HL-60 (cell line): ENCODE data around the gene GNAQ.

Experiments used
- DNase-seq, 2 experiments: peaks; one replicate each; pipeline ENCODE4 v3.0.0-alpha.2; 2010 to 2020; ENCODE audit warnings: low read depth in 1 of 2, low spot score in 1 of 2
- H3K27ac ChIP-seq: fragments of 250-450 bp; sonication (Bioruptor Pico); replicated peaks from 2 replicates; pipeline ENCODE4 v1.5.1; 2020; ENCODE audit warnings: mild to moderate bottlenecking, moderate library complexity
- H3K27me3 ChIP-seq: fragments of 250-450 bp; sonication (Bioruptor Pico); 2 replicates; pipeline ENCODE4 v1.5.1; 2021; ENCODE audit warnings: mild to moderate bottlenecking, moderate library complexity; ENCODE audit not compliant: insufficient read depth, poor library complexity, severe bottlenecking
- H3K4me3 ChIP-seq: replicated peaks from 2 replicates; pipeline ENCODE4 v1.5.1; 2011; ENCODE audit warnings: mild to moderate bottlenecking, control low read depth, low read length; ENCODE audit not compliant: insufficient read depth
- GABPA ChIP-seq: IDR thresholded peaks from 2 replicates; pipeline ENCODE4 v1.6.1; 2012; ENCODE audit warnings: low read depth
- POLR2AphosphoS5 ChIP-seq: IDR thresholded peaks from 2 replicates; pipeline ENCODE4 v1.6.1; 2012; ENCODE audit warnings: low read depth
- SPI1 ChIP-seq: IDR thresholded peaks from 2 replicates; pipeline ENCODE4 v1.6.1; 2012; ENCODE audit warnings: low read depth, mild to moderate bottlenecking, borderline replicate concordance
- TF ChIP-seq, protein P1 (sequence below): IDR thresholded peaks from 2 replicates; pipeline ENCODE4 v1.6.1; 2012; ENCODE audit warnings: low read depth; ENCODE audit not compliant: insufficient replicate concordance
- TF ChIP-seq, protein P2 (sequence below): IDR thresholded peaks from one replicate; pipeline ENCODE4 v1.5.1; 2011; ENCODE audit warnings: low read length, control low read depth, inconsistent platforms; ENCODE audit not compliant: insufficient read depth

GNAQ gene

GRCh38 chr9:77946969-77947620 lies 84.5 kb downstream of the GNAQ start:
- TF ChIP-seq, protein P1, sequence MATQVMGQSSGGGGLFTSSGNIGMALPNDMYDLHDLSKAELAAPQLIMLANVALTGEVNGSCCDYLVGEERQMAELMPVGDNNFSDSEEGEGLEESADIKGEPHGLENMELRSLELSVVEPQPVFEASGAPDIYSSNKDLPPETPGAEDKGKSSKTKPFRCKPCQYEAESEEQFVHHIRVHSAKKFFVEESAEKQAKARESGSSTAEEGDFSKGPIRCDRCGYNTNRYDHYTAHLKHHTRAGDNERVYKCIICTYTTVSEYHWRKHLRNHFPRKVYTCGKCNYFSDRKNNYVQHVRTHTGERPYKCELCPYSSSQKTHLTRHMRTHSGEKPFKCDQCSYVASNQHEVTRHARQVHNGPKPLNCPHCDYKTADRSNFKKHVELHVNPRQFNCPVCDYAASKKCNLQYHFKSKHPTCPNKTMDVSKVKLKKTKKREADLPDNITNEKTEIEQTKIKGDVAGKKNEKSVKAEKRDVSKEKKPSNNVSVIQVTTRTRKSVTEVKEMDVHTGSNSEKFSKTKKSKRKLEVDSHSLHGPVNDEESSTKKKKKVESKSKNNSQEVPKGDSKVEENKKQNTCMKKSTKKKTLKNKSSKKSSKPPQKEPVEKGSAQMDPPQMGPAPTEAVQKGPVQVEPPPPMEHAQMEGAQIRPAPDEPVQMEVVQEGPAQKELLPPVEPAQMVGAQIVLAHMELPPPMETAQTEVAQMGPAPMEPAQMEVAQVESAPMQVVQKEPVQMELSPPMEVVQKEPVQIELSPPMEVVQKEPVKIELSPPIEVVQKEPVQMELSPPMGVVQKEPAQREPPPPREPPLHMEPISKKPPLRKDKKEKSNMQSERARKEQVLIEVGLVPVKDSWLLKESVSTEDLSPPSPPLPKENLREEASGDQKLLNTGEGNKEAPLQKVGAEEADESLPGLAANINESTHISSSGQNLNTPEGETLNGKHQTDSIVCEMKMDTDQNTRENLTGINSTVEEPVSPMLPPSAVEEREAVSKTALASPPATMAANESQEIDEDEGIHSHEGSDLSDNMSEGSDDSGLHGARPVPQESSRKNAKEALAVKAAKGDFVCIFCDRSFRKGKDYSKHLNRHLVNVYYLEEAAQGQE, result no peak
- TF ChIP-seq, protein P2, sequence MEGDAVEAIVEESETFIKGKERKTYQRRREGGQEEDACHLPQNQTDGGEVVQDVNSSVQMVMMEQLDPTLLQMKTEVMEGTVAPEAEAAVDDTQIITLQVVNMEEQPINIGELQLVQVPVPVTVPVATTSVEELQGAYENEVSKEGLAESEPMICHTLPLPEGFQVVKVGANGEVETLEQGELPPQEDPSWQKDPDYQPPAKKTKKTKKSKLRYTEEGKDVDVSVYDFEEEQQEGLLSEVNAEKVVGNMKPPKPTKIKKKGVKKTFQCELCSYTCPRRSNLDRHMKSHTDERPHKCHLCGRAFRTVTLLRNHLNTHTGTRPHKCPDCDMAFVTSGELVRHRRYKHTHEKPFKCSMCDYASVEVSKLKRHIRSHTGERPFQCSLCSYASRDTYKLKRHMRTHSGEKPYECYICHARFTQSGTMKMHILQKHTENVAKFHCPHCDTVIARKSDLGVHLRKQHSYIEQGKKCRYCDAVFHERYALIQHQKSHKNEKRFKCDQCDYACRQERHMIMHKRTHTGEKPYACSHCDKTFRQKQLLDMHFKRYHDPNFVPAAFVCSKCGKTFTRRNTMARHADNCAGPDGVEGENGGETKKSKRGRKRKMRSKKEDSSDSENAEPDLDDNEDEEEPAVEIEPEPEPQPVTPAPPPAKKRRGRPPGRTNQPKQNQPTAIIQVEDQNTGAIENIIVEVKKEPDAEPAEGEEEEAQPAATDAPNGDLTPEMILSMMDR, result no peak
- TF ChIP-seq POLR2AphosphoS5, result no peak
- TF ChIP-seq GABPA, result no peak
- TF ChIP-seq SPI1, result no peak

DNA sequence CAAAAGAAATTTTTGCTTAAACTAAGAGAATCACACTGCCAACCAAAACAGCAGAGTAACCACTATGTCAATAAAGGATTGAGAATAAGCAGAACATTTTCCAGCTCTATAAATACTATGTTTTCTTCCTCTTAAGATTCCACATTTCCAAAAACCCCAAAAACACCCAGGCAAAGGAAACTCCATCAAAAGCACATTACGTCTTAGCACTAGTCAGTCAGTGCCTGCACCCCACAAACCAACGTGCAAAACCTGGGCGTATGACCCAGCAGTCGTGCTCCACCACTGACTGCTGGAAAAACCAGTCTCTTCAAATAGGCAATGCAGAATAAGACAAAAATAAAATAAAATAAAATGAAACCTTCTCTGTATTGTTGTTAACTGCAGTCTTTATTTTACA lies 85.3 kb downstream of the GNAQ start:
- H3K4me3 ChIP-seq, result peak overlapping the region; percentile 22
- TF ChIP-seq SPI1 (no peak), GABPA (no peak), POLR2AphosphoS5 (no peak)
- TF ChIP-seq, protein P2, result no peak
- TF ChIP-seq, protein P1, result no peak
- no peak for DNase-seq
- no peaks in the 10 kb centered on the region for H3K27me3 ChIP-seq
- peak overlapping the region; percentile 67 for H3K27ac ChIP-seq

More at GRCh38 chr9:77946969-77947620, 84.5 kb downstream of the GNAQ start:
- peak; percentile 54 to 59 for DNase-seq
- Histone ChIP-seq H3K27ac (peak overlapping the region; percentile 67), H3K4me3 (peak overlapping the region; percentile 22), H3K27me3 (no peaks in the 10 kb centered on the region)

- peak; percentile 50 to 66 for DNase-seq
- peak overlapping the region; percentile 17 for H3K4me3 ChIP-seq
- peak overlapping the region; percentile 67 for H3K27ac ChIP-seq
- no peaks in the 10 kb centered on the region for H3K27me3 ChIP-seq
- peak; percentile 29; the same call in 1 of the 2 replicates for TF ChIP-seq POLR2AphosphoS5
- TF ChIP-seq, protein P1, result no peak
- TF ChIP-seq SPI1, result peak; percentile 50; the same call in 1 of the 2 replicates
Observed at GRCh38 chr9:77945798-77946197, 85.8 kb downstream of the GNAQ start.
